GM23248 (cell line): Measurements from ENCODE around the gene HIVEP1. TPM values are rescaled to one million over a fixed set of nuclear protein-coding genes. Genes with fewer than 3 reads are reported as not detected.

Experiments
- DNase-seq: peaks from one replicate; pipeline ENCODE4 v3.0.0-alpha.2; 2015
- H2AFZ ChIP-seq: fragments of 200-600 bp; sonication (generic); 2 replicates; pipeline ENCODE4 v1.6.1; 2016; ENCODE audit warnings: antibody characterized with exemption
- H3F3A ChIP-seq: fragments of 200-600 bp; sonication (generic); 2 replicates; pipeline ENCODE4 v1.6.1; 2016; ENCODE audit warnings: mild to moderate bottlenecking, antibody characterized with exemption, mixed run types; ENCODE audit not compliant: insufficient read depth
- H3K27ac ChIP-seq: fragments of 200-600 bp; sonication (generic); 2 replicates; pipeline ENCODE4 v1.5.1; 2016; ENCODE audit warnings: mild to moderate bottlenecking
- H3K27me3 ChIP-seq: fragments of 200-600 bp; sonication (generic); replicated peaks from 2 replicates; pipeline ENCODE4 v1.6.1; 2016; ENCODE audit warnings: mild to moderate bottlenecking; ENCODE audit not compliant: insufficient read depth
- H3K36me3 ChIP-seq: fragments of 200-600 bp; sonication (generic); 2 replicates; pipeline ENCODE4 v1.6.1; 2016; ENCODE audit warnings: low read depth, mild to moderate bottlenecking
- H3K4me1 ChIP-seq: fragments of 200-600 bp; sonication (generic); 2 replicates; pipeline ENCODE4 v1.6.1; 2016; ENCODE audit warnings: mild to moderate bottlenecking; ENCODE audit not compliant: insufficient read depth
- H3K4me2 ChIP-seq: fragments of 200-600 bp; sonication (generic); one replicate; pipeline ENCODE4 v1.6.1; 2016; ENCODE audit warnings: mild to moderate bottlenecking; ENCODE audit not compliant: unreplicated experiment
- H3K4me3 ChIP-seq: fragments of 200-600 bp; sonication (generic); 2 replicates; pipeline ENCODE4 v1.5.1; 2016; ENCODE audit warnings: mild to moderate bottlenecking
- H3K79me2 ChIP-seq: fragments of 200-600 bp; sonication (generic); 2 replicates; pipeline ENCODE4 v1.6.1; 2016; ENCODE audit warnings: mild to moderate bottlenecking; ENCODE audit not compliant: insufficient read depth
- H3K9ac ChIP-seq: fragments of 200-600 bp; sonication (generic); 2 replicates; pipeline ENCODE4 v1.6.1; 2016; ENCODE audit warnings: mild to moderate bottlenecking
- H3K9me2 ChIP-seq: fragments of 200-600 bp; sonication (generic); 2 replicates; pipeline ENCODE4 v1.6.1; 2016; ENCODE audit warnings: mixed run types, mild to moderate bottlenecking, moderate library complexity; ENCODE audit not compliant: insufficient read depth
- H3K9me3 ChIP-seq: fragments of 200-600 bp; sonication (generic); one replicate; pipeline ENCODE4 v1.6.1; 2017; ENCODE audit warnings: low read depth
- H4K20me1 ChIP-seq: fragments of 200-600 bp; sonication (generic); 2 replicates; pipeline ENCODE4 v1.6.0; 2016; ENCODE audit not compliant: insufficient read depth
- EZH2 ChIP-seq: fragments of 200-600 bp; sonication (generic); IDR thresholded peaks from 2 replicates; pipeline ENCODE4 v1.6.1; 2018; ENCODE audit warnings: antibody characterized with exemption, mild to moderate bottlenecking; ENCODE audit not compliant: insufficient read depth, poor library complexity, severe bottlenecking
- EZH2phosphoT487 ChIP-seq: fragments of 200-600 bp; sonication (generic); IDR thresholded peaks from 2 replicates; pipeline ENCODE4 v1.6.1; 2018; ENCODE audit warnings: antibody characterized with exemption, moderate library complexity, mild to moderate bottlenecking, low read depth; ENCODE audit not compliant: insufficient read depth
- WGBS, 2 experiments: methylation state at CpG; one replicate each; pipeline ENCODE4 v1.1.6; 2015 to 2017; ENCODE audit warnings: low lambda C conversion rate in 2 of 2, low coverage in 1 of 2; ENCODE audit errors: missing lambda C conversion rate in 2 of 2; 5-methylcytosine and 5-hydroxymethylcytosine counted together
- in situ Hi-C: fragments of 300-500 bp; cut with MboI; formaldehyde crosslinking; loops from 2 replicates; pipeline ENCODE4 v1.15.0; 2020
- polyA plus RNA-seq: library from polyadenylated mRNA; unstranded; fragments of >200 nt; fragmentation: Nextera tagmentation; extraction: Ambion mirVana; gene quantifications from 2 replicates; pipeline ENCODE4 v1.2.1, GENCODE V29; 2016
- total RNA-seq: library from RNA; depleted of rRNA; stranded (reverse); fragments of >200 nt; shearing (Covaris generic); gene quantifications from 2 replicates; pipeline ENCODE4 v1.2.3, GENCODE V29; 2014

HIVEP1 gene
- total and polyA plus RNA-seq, 2 experiments from 2014 or later = 3.3 to 7.1 TPM

- no peak for TF ChIP-seq EZH2phosphoT487
- TF ChIP-seq EZH2 = no peak
- Histone ChIP-seq H4K20me1 (no peaks in the 10 kb centered on the region), H3K4me3 (no peak overlapping the region), H2AFZ (no peak overlapping the region), H3K27ac (no peak overlapping the region), H3K4me2 (no peak overlapping the region), H3F3A (no peaks in the 10 kb centered on the region), H3K9me3 (no peaks in the 10 kb centered on the region), H3K9me2 (no peaks in the 10 kb centered on the region), H3K36me3 (no peaks in the 10 kb centered on the region), H3K79me2 (no peaks in the 10 kb centered on the region), H3K4me1 (peaks cover 14% of the 10 kb centered on the region), H3K9ac (no peak overlapping the region), H3K27me3 (no peaks in the 10 kb centered on the region)
- no peak for DNase-seq
- in situ Hi-C loops = no loop called here
- 54 to 74% methylated on average over 1 of the region's 1 CpG for WGBS, 2 experiments
These were observed 33.7 kb upstream of the HIVEP1 start for GRCh38 chr6:11978169-11978987.

DNA sequence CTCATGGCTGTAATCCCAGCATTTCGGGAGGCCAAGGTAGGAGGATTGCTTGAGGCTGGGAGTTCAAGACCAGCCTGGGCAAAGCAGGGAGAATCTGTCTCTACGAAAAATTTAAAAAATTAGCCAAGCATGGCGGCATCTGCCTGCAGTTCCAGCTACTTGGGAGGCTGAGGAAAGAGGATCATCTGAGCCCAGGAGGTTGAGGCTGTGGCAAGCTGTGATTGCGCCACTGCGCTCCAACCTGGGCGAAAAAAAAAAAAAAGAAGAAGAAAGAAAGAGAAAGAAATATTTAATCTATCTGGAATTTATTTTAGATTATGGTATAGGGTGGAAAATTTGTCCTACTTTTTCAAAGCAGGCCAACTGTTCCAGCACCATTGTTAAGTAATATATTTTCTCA, 32.2 kb upstream of the HIVEP1 start:
- Histone ChIP-seq H3K4me3 (no peak overlapping the region), H3F3A (no peaks in the 10 kb centered on the region), H2AFZ (no peak overlapping the region), H3K9me3 (no peaks in the 10 kb centered on the region), H3K4me1 (no peaks in the 10 kb centered on the region), H3K27ac (no peak overlapping the region), H3K9me2 (no peaks in the 10 kb centered on the region), H3K36me3 (no peaks in the 10 kb centered on the region), H3K27me3 (no peaks in the 10 kb centered on the region), H4K20me1 (no peaks in the 10 kb centered on the region), H3K79me2 (no peaks in the 10 kb centered on the region), H3K9ac (no peak overlapping the region), H3K4me2 (no peak overlapping the region)
- WGBS, 2 experiments = 84 to 85% methylated on average over 6 of the region's 6 CpGs
- TF ChIP-seq EZH2 = no peak
- TF ChIP-seq EZH2phosphoT487 = no peak
- DNase-seq = no peak
- in situ Hi-C loops = no loop called here

DNA sequence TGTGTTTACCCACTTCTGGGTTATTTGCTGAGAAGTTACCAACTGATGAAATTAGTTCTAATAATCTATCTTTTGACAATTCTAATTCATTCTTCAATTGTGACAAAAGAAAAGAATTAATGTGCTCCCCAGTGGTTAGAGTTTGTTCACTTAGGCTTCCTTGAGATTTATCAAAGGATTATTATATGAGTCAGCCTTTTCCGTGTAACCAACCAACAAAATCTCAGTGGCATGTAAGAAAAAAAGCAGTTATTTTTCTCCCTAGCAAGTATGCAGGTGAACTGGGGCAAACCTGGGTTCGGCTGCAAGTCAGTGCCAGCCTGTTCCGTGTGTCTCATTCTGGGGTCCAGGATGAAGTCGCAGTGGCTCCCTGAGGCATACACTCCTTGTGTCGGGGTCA, 28.8 kb upstream of the HIVEP1 start:
- in situ Hi-C loops = no loop called here
- no peaks in the 10 kb centered on the region for H3K27me3 ChIP-seq
- H3K4me3 ChIP-seq = no peak overlapping the region
- no peaks in the 10 kb centered on the region for H3K36me3 ChIP-seq
- 85 to 86% methylated on average over 5 of the region's 5 CpGs for WGBS, 2 experiments
- no peak overlapping the region for H3K27ac ChIP-seq
- no peaks in the 10 kb centered on the region for H3K9me3 ChIP-seq
- TF ChIP-seq EZH2phosphoT487 (no peak), EZH2 (no peak)
- H3F3A ChIP-seq = no peaks in the 10 kb centered on the region
- H4K20me1 ChIP-seq = no peaks in the 10 kb centered on the region
- no peaks in the 10 kb centered on the region for H3K9me2 ChIP-seq
- no peak overlapping the region for H3K4me2 ChIP-seq
- H3K79me2 ChIP-seq = no peaks in the 10 kb centered on the region
- peak overlapping the region; percentile 23; the same call in 1 of the 2 replicates for H2AFZ ChIP-seq
- no peaks in the 10 kb centered on the region for H3K4me1 ChIP-seq
- H3K9ac ChIP-seq = no peak overlapping the region
- no peak for DNase-seq

- Histone ChIP-seq H3K4me2 (no peak overlapping the region), H3K9me3 (no peaks in the 10 kb centered on the region), H3F3A (no peaks in the 10 kb centered on the region), H3K27me3 (no peaks in the 10 kb centered on the region), H2AFZ (no peak overlapping the region), H3K27ac (no peak overlapping the region), H3K79me2 (no peaks in the 10 kb centered on the region), H3K9ac (no peak overlapping the region), H3K4me3 (no peak overlapping the region), H3K36me3 (no peaks in the 10 kb centered on the region), H4K20me1 (no peaks in the 10 kb centered on the region), H3K9me2 (no peaks in the 10 kb centered on the region), H3K4me1 (peaks cover 8% of the 10 kb centered on the region; the same call in 1 of the 2 replicates)
- WGBS, 2 experiments = 95 to 97% methylated on average over 2 of the region's 2 CpGs
- DNase-seq = no peak
- TF ChIP-seq EZH2phosphoT487 (no peak), EZH2 (no peak)
- in situ Hi-C loops = no loop called here
These were observed 24.7 kb upstream of the HIVEP1 start for GRCh38 chr6:11987386-11987785.
